Dermis blood vessel endothelial cell (primary cell): Measurements from ENCODE around the gene PTOV1. TPM values are rescaled to one million over a fixed set of nuclear protein-coding genes. Genes with fewer than 3 reads are reported as not detected.
A peak's percentile ranks its signal among the peaks of the same experiment; 100 is the strongest.

ENCODE experiments used
- DNase-seq: peaks from one replicate; pipeline ENCODE4 v3.0.0; 2010
- total RNA-seq: library from RNA; depleted of rRNA; stranded (reverse); fragments of >200 nt; gene quantifications from 2 replicates; pipeline ENCODE4 v1.2.3, GENCODE V29; 2014

The PTOV1 gene
- total RNA-seq, result 57.2 and 72.9 TPM in 2 replicates

DNA sequence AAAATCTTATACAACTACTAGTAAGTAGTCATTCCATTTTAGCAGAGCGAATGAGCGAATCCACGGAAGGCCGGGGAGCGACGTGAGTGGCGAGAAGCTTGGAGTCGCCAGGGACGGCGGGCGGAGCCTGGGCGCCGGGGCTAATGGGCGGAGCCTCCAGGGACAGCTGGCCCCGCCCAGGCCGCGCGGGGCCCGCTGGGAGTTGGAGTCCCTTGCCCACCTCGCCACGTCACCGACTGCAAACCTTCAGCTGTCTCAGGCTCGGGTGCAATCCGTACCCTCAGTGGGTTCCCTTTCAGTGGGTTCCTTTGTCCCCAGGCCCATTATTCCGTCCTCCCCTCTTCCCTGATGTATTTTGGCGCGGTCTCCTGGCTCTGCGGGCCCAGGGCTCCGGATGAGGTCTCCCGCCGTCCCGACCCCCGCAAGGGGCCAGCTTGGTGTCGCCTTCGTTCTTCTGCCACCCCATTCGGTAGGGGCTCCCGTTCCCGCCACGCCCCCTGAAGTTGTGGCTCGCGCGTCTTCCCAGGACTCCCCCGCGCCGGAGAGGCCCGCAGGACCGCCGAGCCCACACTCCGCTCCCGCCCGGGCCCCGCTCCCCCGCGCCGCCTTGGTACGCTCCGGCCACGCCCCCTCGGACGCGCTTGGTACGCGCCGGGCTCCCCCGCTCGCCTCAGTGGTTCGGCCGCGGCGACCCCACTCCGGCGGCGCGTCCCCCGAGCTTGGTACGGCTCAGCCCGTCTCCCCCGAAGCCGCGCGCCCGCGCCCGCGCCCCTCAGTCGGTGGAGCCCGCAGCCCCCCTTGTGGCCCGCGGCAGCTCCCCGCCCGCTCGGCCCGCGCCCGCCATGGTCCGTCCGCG is at the start of gene PTOV1:
PTOV1 (plus strand) TSS at position 673 of the 856 bp plus-strand sequence.
- DNase-seq, result peak; percentile 95

DNA sequence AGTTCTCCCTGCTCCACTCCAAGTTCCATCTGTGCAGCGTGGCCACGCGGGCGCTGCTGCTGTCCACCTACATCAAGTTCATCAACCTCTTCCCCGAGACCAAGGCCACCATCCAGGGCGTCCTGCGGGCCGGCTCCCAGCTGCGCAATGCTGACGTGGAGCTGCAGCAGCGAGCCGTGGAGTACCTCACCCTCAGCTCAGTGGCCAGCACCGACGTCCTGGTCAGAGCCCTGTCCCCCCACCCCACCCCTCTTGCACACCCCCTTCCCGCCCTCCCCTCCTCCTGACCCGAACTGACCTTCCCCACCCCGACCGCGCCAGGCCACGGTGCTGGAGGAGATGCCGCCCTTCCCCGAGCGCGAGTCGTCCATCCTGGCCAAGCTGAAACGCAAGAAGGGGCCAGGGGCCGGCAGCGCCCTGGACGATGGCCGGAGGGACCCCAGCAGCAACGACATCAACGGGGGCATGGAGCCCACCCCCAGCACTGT is 49.5 kb upstream of the PTOV1 start:
- DNase-seq, result no peak

DNA sequence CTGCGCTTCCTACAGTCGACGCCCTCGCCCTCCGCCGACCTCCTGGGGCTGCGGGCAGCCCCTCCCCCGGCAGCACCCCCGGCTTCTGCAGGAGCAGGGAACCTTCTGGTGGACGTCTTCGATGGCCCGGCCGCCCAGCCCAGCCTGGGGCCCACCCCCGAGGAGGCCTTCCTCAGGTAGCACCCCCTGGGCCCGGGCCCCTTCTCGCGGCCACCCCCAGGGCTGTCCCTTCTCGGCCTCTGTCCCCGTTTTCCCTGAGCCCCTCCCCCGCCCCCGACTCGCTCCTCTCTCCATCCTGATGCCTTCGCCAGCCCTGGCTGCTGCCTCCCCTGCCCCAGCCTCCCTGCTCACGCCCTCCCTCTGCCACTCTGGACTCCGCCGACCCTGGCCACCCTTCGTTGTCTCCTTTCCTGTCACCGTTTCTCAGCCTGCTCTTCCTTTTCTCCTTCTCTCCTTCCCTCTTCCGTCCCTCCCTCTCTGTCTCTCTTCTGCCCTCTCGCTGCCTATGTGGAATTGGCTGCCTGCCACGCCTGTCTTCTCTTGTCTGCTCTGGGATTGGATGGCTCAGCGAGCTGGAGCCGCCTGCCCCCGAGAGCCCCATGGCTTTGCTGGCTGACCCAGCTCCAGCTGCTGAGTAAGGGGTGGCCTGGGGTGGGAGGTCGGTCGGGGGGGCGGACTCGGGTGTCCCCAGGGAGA is 48.8 kb upstream of the PTOV1 start:
- peak; percentile 37 for DNase-seq

DNA sequence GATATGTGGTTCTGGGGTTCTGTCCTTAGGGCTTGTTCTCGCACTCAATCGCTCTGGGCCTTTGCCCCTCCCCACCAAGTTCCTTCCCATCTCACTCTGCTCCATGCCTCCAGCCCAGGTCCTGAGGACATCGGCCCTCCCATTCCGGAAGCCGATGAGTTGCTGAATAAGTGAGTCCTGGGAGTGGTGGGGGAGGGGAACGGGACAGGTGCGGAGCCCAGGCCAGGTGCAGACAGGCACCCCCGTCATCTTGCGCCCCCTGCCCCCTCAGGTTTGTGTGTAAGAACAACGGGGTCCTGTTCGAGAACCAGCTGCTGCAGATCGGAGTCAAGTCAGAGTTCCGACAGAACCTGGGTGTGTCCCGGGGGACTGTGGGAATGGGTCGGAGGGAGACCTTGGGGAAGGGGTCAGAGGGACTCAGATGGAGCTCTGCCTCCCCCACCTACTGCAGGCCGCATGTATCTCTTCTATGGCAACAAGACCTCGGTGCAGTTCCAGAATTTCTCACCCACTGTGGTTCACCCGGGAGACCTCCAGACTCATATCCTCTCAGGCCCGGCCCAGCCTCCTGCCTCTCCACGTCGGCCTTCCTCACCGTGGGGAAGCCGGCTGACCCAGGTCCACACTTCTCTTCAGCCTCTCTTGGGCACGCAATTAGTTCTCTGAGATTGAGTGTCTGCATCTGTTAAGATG is 48.0 kb upstream of the PTOV1 start:
- DNase-seq, result no peak

DNA sequence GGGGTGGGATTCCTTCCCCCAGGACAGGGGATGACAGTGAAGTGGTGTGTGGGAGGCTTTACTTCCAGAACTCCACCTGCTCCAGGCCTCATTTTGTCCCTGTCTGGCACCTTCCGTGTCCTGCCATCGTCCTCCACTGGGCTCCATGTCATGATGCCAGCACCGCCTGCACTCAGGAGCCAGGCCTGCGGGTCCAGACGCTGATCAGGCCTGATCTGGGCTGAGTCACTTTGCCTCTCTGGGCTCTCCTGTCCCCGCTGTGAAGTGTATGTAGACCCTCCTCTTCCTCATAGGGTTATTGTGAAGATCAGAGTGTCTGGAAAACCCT is 47.5 kb upstream of the PTOV1 start:
- DNase-seq, result no peak

GRCh38 chr19:49805822-49806619 is 44.9 kb upstream of the PTOV1 start:
- no peak for DNase-seq

DNA sequence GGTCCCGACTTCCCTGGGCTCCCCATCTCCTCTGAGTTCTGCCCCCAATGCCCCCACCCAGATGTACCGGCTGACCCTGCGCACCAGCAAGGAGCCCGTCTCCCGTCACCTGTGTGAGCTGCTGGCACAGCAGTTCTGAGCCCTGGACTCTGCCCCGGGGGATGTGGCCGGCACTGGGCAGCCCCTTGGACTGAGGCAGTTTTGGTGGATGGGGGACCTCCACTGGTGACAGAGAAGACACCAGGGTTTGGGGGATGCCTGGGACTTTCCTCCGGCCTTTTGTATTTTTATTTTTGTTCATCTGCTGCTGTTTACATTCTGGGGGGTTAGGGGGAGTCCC is 44.4 kb upstream of the PTOV1 start:
- DNase-seq, result no peak

GRCh38 chr19:49807058-49807903 is 43.7 kb upstream of the PTOV1 start:
- DNase-seq, result no peak

DNA sequence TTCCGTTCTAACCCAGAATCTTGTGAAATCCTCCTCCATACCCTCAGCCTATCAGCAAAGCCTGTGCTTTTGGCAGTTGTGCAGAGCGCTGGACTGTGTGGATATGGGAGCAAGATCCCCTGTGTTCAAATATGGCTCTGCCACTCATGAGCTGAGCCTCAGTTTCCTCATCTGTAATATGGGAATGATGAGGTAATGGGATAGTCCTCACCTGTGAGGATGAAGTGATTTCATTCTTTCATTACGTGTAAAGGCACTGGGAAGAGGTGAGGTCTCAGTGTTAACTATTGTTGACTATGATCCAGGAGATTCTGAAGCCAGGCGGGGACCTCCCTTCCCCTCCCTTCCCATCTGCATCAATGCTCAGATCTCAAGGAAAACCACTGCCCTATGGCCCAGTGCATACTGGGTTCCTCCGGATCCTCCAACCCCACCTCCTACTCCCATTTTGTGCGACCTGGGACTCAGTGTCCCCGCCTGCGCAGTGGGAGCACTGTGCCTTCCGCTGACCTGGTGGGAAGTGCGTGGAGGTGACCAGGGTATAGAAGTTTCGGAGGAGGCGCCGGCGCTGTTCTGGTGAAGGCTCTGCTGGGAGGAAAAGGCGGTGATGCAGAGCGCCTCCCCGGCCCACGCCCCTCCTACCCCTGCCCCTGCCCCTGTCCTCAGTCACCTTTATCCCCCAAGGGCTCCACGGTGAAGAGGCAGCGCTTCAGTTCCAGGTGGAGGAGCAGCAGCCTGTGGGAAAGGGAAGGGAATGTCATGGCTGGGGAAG is 42.9 kb upstream of the PTOV1 start:
- no peak for DNase-seq

DNA sequence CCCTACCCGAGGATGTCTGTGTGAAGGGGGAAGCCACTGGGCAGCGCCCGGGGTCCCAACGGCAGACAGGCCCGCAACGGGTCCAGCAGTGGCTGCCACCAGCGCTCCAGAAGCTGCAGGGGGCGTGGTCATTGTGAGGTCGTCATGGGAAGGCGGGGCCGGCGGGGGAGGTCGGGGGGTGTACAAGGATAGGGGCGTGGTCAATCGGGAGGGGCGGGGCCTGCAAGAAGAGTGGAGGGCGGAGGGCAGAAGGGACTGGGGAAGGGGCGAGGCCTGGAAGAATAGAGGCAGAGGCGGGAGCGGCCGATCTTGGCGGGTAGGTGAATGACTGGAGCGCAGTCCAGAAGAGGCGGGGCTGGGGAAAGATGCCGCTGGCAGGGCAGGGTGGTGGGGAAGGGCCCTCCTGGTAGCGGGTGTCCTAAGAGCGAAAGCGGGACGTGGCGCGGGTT is 42.2 kb upstream of the PTOV1 start:
- peak; percentile 90 for DNase-seq

DNA sequence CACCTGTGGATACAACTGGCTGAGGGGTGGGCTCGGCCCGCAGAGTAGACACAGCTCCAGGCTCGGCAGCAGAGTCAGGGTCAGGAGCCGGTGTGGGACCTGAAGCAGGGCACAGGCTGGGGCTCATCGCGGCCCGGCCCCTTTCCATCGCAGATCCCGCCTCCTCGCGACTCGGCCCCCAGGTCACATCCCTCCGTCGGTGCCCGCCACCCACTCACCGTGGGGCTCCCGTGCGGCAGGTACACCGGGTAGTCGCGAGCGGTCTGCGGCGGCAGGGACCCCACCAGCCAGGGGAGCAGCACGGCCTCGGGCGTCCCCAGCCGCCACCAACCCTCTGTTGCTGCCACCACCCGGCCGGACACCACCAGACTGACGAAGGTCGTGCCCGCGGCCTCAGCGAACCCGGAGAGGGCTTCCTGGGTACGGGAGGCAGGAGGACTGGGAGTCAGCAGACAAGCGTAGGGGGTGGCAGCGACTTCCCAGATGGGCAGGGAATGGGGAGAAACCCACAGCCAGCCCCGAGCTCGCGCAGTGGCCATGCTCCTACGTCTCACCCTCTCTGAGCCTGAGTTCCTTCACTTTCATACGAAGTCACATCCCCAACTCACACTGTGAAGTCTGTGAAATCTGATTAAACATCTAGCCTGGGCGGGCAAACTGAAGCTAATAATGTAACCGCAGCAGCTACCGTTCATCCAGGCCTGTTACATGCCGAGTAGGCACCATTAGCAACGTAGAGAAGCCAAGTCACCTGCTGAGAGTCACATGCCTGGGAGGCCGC is 41.6 kb upstream of the PTOV1 start:
- DNase-seq, result peak; percentile 31

- DNase-seq, result no peak
These were observed 41.0 kb upstream of the PTOV1 start for GRCh38 chr19:49809941-49810389.

DNA sequence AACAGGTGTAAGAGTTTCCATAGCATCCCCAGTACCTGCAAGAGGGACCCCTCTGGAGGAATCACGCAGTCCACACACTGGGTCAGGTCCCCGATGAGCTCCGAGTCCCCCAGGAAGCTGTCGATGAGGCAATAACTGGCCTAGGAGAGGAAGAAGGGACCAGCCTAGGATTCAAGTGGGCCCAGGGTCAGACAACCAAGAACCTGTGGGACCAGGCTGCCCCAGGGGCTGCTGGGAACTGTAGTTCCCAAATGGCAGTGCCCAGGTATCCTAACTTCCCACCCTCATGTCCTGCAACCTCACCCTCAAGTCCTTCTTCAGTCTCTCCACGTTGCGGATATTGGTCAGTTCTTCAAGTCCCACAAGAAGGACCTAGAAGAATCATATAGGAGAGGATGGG is 39.6 kb upstream of the PTOV1 start:
- no peak for DNase-seq

- DNase-seq, result no peak
These were observed 38.4 kb upstream of the PTOV1 start for GRCh38 chr19:49812452-49812996.

- peak; percentile 99 for DNase-seq
These were observed 37.7 kb upstream of the PTOV1 start, which contains the start of gene FUZ for GRCh38 chr19:49812997-49813861. TSS of gene FUZ (minus strand) at chr19:49813292. CDS start at chr19:49813106, 186 bp downstream.

GRCh38 chr19:49814010-49814409 is 36.9 kb upstream of the PTOV1 start:
- DNase-seq, result no peak

DNA sequence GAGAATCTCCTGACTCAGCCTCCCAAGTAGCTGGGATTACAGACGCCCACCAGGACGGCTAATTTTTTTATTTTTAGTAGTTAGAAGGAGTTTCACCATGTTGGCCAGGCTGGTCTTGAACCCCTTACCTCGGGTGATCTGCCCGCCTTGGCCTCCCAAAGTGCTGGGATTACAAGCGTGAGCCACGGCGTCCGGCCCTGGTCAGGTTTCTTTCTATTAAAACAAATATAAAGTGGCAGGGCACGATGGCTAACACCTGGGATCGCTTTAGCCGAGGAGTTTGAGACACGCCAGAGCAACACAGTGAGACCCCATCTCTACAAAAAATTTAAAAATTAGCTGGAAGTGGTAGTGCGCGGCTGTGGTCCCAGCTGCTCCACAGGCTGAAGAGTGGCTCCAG is 34.4 kb upstream of the PTOV1 start:
- DNase-seq, result no peak

GRCh38 chr19:49817964-49818648 is 32.9 kb upstream of the PTOV1 start, which contains the start of gene MED25:
TSS of gene MED25 (plus strand) at chr19:49818289. CDS start at chr19:49818342, 53 bp downstream.
- peak; percentile 90 for DNase-seq
